ENCODE measurements around the gene FCRLB. TPM values are rescaled to one million over a fixed set of nuclear protein-coding genes. Genes with fewer than 3 reads are reported as not detected.

FCRLB gene
- total RNA-seq, 1 experiment from 2014 or later: not detected

- H2AK5ac ChIP-seq (ENCODE audit: insufficient read length, low read length): no peak overlapping the region
- TF ChIP-seq CTCF (conservative IDR thresholded peaks at IDR 0.05): no peak
- H4K20me1 ChIP-seq (ENCODE audit: control insufficient read depth, insufficient read depth, insufficient read length): no peaks in the 10 kb centered on the region
- H3K79me1 ChIP-seq (ENCODE audit: insufficient read depth, low read depth, low read length, poor library complexity, severe bottlenecking): no peaks in the 10 kb centered on the region
- H2AFZ ChIP-seq (ENCODE audit: low read length): no peak overlapping the region
- no peak overlapping the region for H3K27ac ChIP-seq (ENCODE audit: insufficient read length, low read depth, low read length)
- no peak overlapping the region for H2BK12ac ChIP-seq (ENCODE audit: insufficient read length, low read depth, low read length)
- H2BK5ac ChIP-seq (ENCODE audit: insufficient read length, low read length): no peak overlapping the region
- H2BK15ac ChIP-seq (ENCODE audit: low read depth, low read length): no peak overlapping the region
- H3K4me3 Mint-ChIP-seq: no peak overlapping the region
- no peak overlapping the region for H3K23ac ChIP-seq (ENCODE audit: insufficient read length, low read depth, low read length)
- no peaks in the 10 kb centered on the region for H3K4me1 ChIP-seq (ENCODE audit: insufficient read depth, low read length)
- no peaks in the 10 kb centered on the region for H3K9me3 ChIP-seq (ENCODE audit: control insufficient read depth, low read depth, low read length)
- no peak overlapping the region for H3K14ac ChIP-seq (ENCODE audit: insufficient read depth, low read length)
- H4K91ac ChIP-seq (ENCODE audit: insufficient read length, low read depth, low read length): no peak overlapping the region
- no peaks in the 10 kb centered on the region; a peak in 1 of 5 replicates for H3K9me3 Mint-ChIP-seq
- no peak overlapping the region for H3K4me2 ChIP-seq (ENCODE audit: insufficient read depth, insufficient read length, low read length)
- H3K27ac Mint-ChIP-seq: no peak overlapping the region
- no peak overlapping the region for H4K8ac ChIP-seq (replicated peaks; ENCODE audit: insufficient read length, low read depth, low read length)
- no peaks in the 10 kb centered on the region; a peak in 1 of 7 replicates for H3K36me3 Mint-ChIP-seq (ENCODE audit: insufficient read depth in 1 of 3, low read depth in 3 of 3)
- no peak overlapping the region for H3K9ac ChIP-seq (ENCODE audit: extremely low read depth, insufficient read length, low read length)
- H3K79me2 ChIP-seq (ENCODE audit: insufficient read depth, low read length): no peaks in the 10 kb centered on the region
- H4K5ac ChIP-seq (ENCODE audit: insufficient read length, low read depth, low read length): no peak overlapping the region
- no peak overlapping the region for H3K18ac ChIP-seq (ENCODE audit: insufficient read length, low read depth, low read length)
- peaks cover 7% of the 10 kb centered on the region; the same call in 1 of the 2 replicates for H3K27me3 ChIP-seq (ENCODE audit: insufficient read depth, low read length)
- peaks cover 0 to 1% of the 10 kb centered on the region in 2 experiments for H3K4me1 Mint-ChIP-seq
- H3T11ph ChIP-seq (ENCODE audit: low read length): no peak overlapping the region
- peaks cover 56% of the 10 kb centered on the region for H3K27me3 Mint-ChIP-seq (ENCODE audit: low read depth)
- no peaks in the 10 kb centered on the region for H3K23me2 ChIP-seq (ENCODE audit: insufficient read length, low read depth, low read length, poor library complexity, severe bottlenecking)
- H2BK120ac ChIP-seq (ENCODE audit: low read depth, low read length, poor library complexity, severe bottlenecking): no peak overlapping the region
- no peak overlapping the region for H3K56ac ChIP-seq (ENCODE audit: insufficient read length, low read depth, low read length)
- H3K4ac ChIP-seq (ENCODE audit: low read depth, low read length): no peak overlapping the region
- DNase-seq: no peak
- H2BK20ac ChIP-seq (ENCODE audit: low read depth, low read length, poor library complexity, severe bottlenecking): no peak overlapping the region
- no CpG with 5 or more reads among the region's 1 CpG for WGBS (ENCODE audit: extremely low coverage, insufficient read length, low lambda C conversion rate)
Observed at GRCh38 chr1:161720422-161720821, 922 bp upstream of the FCRLB start.
